A673 (cell line): ENCODE measurements around the gene CDK2AP2. TPM values are rescaled to one million over a fixed set of nuclear protein-coding genes. Genes with fewer than 3 reads are reported as not detected.

Experiments
- BruUV-seq: library from RNA; stranded (reverse); fragments of 400-500 nt; replicated peaks from 2 replicates; lab custom pipeline; 2021; lab: Mats Ljungman, UMichigan
- CTCF ChIA-PET: fragments of 300-600 bp; sonication (Branson Sonifier 250); formaldehyde crosslinking; loops from one replicate; lab custom pipeline; 2022; ENCODE audit warnings: antibody characterized with exemption; lab: Charles Lee
- POLR2A ChIA-PET: fragments of 300-600 bp; sonication (Branson Sonifier 250); formaldehyde crosslinking; loops from one replicate; lab custom pipeline; 2022; ENCODE audit warnings: antibody characterized with exemption; ENCODE audit not compliant: low non-redundant PET; lab: Charles Lee
- DNase-seq: peaks from one replicate; pipeline ENCODE4 v3.0.0-alpha.2; 2015; ENCODE audit warnings: low spot score
- H3K27ac ChIP-seq: fragments of 200-600 bp; sonication (generic); 2 replicates; pipeline ENCODE4 v1.5.1; 2016; ENCODE audit warnings: mixed run types, low read depth, mild to moderate bottlenecking, mixed read lengths, antibody characterized with exemption, low read length; ENCODE audit not compliant: poor library complexity, severe bottlenecking
- H3K27me3 ChIP-seq: fragments of 200-600 bp; sonication (generic); replicated peaks from 2 replicates; pipeline ENCODE4 v1.6.1; 2017; ENCODE audit warnings: mixed run types, low read depth, mild to moderate bottlenecking, mixed read lengths, antibody characterized with exemption, low read length; ENCODE audit not compliant: insufficient read depth, poor library complexity
- H3K36me3 ChIP-seq: fragments of 200-600 bp; sonication (generic); 2 replicates; pipeline ENCODE4 v1.6.1; 2016; ENCODE audit warnings: mixed run types, mild to moderate bottlenecking, mixed read lengths, antibody characterized with exemption, low read length; ENCODE audit not compliant: insufficient read depth, poor library complexity, severe bottlenecking
- H3K4me1 ChIP-seq: fragments of 200-600 bp; sonication (generic); 2 replicates; pipeline ENCODE4 v1.6.1; 2017; ENCODE audit warnings: mixed run types, mild to moderate bottlenecking, mixed read lengths, antibody characterized with exemption, low read length; ENCODE audit not compliant: insufficient read depth, poor library complexity, severe bottlenecking
- H3K4me3 ChIP-seq: fragments of 200-600 bp; sonication (generic); 2 replicates; pipeline ENCODE4 v1.5.1; 2016; ENCODE audit warnings: low read depth, mixed run types, mild to moderate bottlenecking, mixed read lengths, low read length; ENCODE audit not compliant: poor library complexity, severe bottlenecking
- H3K9me3 ChIP-seq: fragments of 200-600 bp; sonication (generic); 2 replicates; pipeline ENCODE4 v1.6.1; 2016; ENCODE audit warnings: mixed run types, low read depth, mild to moderate bottlenecking, mixed read lengths, antibody characterized with exemption, low read length; ENCODE audit not compliant: poor library complexity, severe bottlenecking
- EZH2 ChIP-seq: fragments of 200-600 bp; sonication (generic); IDR thresholded peaks from 2 replicates; pipeline ENCODE4 v1.6.1; 2017; ENCODE audit warnings: borderline replicate concordance, low read depth, mild to moderate bottlenecking, mixed read lengths, antibody characterized with exemption, low read length; ENCODE audit not compliant: poor library complexity, severe bottlenecking
- intact Hi-C: fragments of 100-400 bp; cut with micrococcal nuclease; formaldehyde crosslinking; loops from one replicate; pipeline ENCODE4 v1.10.0; 2022; ENCODE audit not compliant: unreplicated experiment
- total RNA-seq: library from RNA; stranded (reverse); gene quantifications from 2 replicates; pipeline ENCODE4 v1.2.3, GENCODE V29; 2021
- TF ChIP-seq, protein P1 (sequence below): fragments of 300-800, 200-600 bp; sonication (generic); conservative IDR thresholded peaks from 2 replicates; pipeline ENCODE4 v1.5.1; 2017; ENCODE audit warnings: low read depth, mild to moderate bottlenecking, antibody characterized with exemption, low read length, moderate library complexity, mixed read lengths

Gene CDK2AP2
- total RNA-seq, 1 experiment from 2014 or later, result 48.1 TPM

DNA sequence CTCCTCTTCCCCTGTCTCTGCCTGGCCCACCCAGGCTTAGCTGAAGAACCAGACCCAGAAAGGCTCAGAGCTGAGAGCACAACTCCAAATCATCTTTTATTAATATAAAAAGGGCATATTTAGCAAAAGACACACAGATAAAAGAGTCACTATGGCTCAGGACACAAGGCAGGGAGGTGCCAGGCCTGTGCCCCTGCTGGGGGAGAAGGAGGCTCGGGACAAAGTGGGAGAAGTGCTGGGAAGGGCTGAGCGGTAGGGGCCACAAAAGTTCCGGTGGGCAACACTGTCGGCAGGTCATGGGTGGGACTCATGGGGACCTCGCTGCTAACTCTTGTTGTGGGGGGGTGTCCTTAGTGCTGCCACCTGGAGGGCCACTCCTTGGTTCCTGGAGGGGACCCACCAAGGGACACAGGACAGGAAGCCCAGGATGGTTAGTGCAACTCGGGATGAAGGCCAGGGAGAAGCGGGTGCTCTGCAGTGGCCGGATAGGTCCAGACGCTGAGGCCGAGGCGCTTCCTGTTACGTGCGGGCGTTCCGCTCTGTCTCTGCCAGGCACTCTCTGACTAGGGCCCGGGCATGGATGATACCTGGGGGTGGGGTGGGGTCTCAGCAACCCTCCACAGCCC lies 1.4 kb downstream of the CDK2AP2 start:
- H3K27ac ChIP-seq, result no peak overlapping the region
- H3K4me3 ChIP-seq, result peak overlapping the region; percentile 70
- BruUV-seq, result no TSS peak

DNA sequence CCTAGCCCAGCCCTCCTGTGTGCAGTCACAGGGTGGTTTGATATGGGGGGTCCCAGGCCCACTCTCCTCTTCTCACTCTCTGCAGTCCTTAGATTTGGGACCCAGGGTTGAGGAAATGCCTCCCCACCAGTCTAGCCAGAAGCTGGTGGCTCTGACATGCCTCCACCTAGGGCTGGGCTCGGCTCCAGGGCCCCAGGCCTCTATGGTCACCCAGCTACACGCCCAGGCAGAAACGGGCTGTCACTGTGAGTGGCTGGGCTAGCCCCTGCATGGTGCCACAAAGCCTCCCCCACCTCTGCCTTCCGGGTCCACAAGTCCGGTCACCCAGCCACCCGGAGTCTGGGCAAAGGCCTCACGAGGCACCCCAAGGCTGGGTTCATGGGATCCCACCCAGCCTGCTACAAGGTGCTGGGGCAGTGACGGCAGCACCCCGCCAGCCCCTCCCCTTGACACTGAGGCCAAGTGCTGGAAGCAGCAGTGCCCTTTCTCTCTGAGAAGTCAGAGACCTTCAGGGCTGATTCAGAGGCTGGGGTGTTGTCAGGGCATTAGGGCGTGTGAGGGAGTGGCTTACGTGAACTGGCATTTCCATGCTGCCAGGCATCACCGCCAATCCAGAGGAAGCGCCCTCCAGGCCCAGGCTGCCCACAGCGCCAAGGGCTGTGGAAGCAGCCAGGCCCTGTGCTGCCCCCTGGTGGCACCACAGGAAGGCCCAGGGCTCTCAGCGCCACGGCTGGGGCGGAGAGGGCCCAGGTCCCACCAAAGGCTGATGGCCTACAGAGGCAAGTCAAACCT lies 2.2 kb downstream of the CDK2AP2 start:
- intact Hi-C loops, result loop anchor here (5.0 kb wide), 2 partner anchors 114 to 154 kb away; partner anchors contain the start of genes POLD4 and RAD9A
- Histone ChIP-seq H3K9me3 (no peaks in the 10 kb centered on the region), H3K4me1 (peaks cover 39% of the 10 kb centered on the region), H3K27ac (peak overlapping the region; percentile 55), H3K36me3 (peaks cover 4% of the 10 kb centered on the region), H3K4me3 (peak overlapping the region; percentile 75), H3K27me3 (no peaks in the 10 kb centered on the region)
- CTCF ChIA-PET, result no interaction called here
- peak; percentile 95 for DNase-seq
- POLR2A ChIA-PET, result no interaction called here
- TF ChIP-seq, protein P1, sequence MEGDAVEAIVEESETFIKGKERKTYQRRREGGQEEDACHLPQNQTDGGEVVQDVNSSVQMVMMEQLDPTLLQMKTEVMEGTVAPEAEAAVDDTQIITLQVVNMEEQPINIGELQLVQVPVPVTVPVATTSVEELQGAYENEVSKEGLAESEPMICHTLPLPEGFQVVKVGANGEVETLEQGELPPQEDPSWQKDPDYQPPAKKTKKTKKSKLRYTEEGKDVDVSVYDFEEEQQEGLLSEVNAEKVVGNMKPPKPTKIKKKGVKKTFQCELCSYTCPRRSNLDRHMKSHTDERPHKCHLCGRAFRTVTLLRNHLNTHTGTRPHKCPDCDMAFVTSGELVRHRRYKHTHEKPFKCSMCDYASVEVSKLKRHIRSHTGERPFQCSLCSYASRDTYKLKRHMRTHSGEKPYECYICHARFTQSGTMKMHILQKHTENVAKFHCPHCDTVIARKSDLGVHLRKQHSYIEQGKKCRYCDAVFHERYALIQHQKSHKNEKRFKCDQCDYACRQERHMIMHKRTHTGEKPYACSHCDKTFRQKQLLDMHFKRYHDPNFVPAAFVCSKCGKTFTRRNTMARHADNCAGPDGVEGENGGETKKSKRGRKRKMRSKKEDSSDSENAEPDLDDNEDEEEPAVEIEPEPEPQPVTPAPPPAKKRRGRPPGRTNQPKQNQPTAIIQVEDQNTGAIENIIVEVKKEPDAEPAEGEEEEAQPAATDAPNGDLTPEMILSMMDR, result peak; percentile 99
- no peak for TF ChIP-seq EZH2
- no TSS peak for BruUV-seq

More for the DNA sequence above, 1.4 kb downstream of the CDK2AP2 start:
- intact Hi-C loops, result loop anchor here (5.0 kb wide), 2 partner anchors 114 to 154 kb away; partner anchors contain the start of genes POLD4 and RAD9A
- CTCF ChIA-PET, result no interaction called here
- DNase-seq, result no peak
- no peaks in the 10 kb centered on the region for H3K9me3 ChIP-seq
- peaks cover 4% of the 10 kb centered on the region for H3K36me3 ChIP-seq
- peaks cover 34% of the 10 kb centered on the region for H3K4me1 ChIP-seq
- no peaks in the 10 kb centered on the region for H3K27me3 ChIP-seq
- no peak for TF ChIP-seq EZH2
- TF ChIP-seq, protein P1, result 0 out of 2 replicates have a peak, but pooled peaks have one; percentile 13
- POLR2A ChIA-PET, result no interaction called here

DNA sequence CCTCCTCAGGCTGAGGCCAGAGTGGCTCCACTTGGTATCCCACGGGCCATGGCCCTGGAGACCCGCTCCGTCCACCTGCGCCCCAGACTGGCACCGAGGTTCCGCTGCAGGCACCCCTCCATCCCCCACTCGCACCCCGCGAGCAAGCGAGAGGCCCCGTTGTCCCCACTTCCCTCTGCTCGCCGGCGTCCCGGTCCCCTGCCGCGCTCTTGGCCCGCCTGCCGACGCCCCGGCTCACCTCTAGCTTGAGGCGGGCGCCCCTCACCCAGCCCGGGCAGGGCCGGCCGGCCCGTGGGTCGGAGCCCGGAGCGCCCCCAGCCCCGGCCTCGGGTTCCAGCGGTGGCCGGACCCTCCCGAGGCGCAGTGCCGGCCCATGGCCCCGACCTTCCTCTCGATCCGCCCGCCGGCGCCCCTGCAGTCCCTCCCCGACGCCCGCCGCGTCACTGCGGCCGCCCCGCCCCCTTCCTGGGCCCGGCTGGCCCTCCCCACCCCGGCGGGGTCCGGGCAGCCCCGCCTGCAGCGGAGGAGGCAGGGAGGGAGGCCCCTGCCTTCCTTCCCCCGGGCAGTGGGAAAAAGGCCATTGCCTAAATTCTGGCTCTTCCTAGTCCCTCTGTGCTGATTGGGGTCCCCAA lies 2.9 kb downstream of the CDK2AP2 start, which contains the start of gene PITPNM1:
Gene PITPNM1 (minus strand): TSS at position 414 of the 632 bp plus-strand sequence. CDS start 1,183 bp downstream, outside the sequence.
- BruUV-seq, result no TSS peak
- peak within 1 kb of the TSS; percentile 75 for H3K4me3 ChIP-seq
- no peaks in the 10 kb centered on the region for H3K9me3 ChIP-seq
- H3K27me3 ChIP-seq, result no peaks in the 10 kb centered on the region
- ChIA-PET CTCF (no interaction called here), POLR2A (no interaction called here)
- H3K4me1 ChIP-seq, result peaks cover 46% of the 10 kb centered on the region
- H3K36me3 ChIP-seq, result peaks cover 4% of the 10 kb centered on the region
- H3K27ac ChIP-seq, result peak within 1 kb of the TSS; percentile 55
- intact Hi-C loops, result loop anchor here (5.0 kb wide), 2 partner anchors 113 to 153 kb away; partner anchors contain the start of genes POLD4 and RAD9A
- peak; percentile 81 for DNase-seq
- TF ChIP-seq, protein P1, result no peak
- TF ChIP-seq EZH2, result no peak
